Cardiac fibroblast (primary cell): ENCODE results near the gene OR5AC2.

Source experiments
- DNase-seq, 2 donors: peaks; one replicate each; pipeline versions ENCODE4 v3.0.0 to v3.0.0-alpha.2; 2010; ENCODE audit warnings: low read depth in 2 of 2
- H3K4me3 ChIP-seq, 2 donors: replicated peaks in 1 of 2; 1 replicate in 1 of 2; 2 replicates in 1 of 2; pipeline ENCODE4 v1.5.1; 2011; ENCODE audit warnings: low read depth in 2 of 2, low read length in 2 of 2, mild to moderate bottlenecking in 2 of 2, moderate library complexity in 1 of 2
- TF ChIP-seq, protein P1 (sequence below): IDR thresholded peaks from one replicate; pipeline ENCODE4 v1.5.1; 2011; ENCODE audit warnings: low read depth, mild to moderate bottlenecking, low read length, inconsistent platforms

The OR5AC2 gene

GRCh38 chr3:98099848-98100247, 12.9 kb downstream of the OR5AC2 start:
- no peak for DNase-seq
- TF ChIP-seq, protein P1, sequence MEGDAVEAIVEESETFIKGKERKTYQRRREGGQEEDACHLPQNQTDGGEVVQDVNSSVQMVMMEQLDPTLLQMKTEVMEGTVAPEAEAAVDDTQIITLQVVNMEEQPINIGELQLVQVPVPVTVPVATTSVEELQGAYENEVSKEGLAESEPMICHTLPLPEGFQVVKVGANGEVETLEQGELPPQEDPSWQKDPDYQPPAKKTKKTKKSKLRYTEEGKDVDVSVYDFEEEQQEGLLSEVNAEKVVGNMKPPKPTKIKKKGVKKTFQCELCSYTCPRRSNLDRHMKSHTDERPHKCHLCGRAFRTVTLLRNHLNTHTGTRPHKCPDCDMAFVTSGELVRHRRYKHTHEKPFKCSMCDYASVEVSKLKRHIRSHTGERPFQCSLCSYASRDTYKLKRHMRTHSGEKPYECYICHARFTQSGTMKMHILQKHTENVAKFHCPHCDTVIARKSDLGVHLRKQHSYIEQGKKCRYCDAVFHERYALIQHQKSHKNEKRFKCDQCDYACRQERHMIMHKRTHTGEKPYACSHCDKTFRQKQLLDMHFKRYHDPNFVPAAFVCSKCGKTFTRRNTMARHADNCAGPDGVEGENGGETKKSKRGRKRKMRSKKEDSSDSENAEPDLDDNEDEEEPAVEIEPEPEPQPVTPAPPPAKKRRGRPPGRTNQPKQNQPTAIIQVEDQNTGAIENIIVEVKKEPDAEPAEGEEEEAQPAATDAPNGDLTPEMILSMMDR, result no peak
- no peak overlapping the region for H3K4me3 ChIP-seq

DNA sequence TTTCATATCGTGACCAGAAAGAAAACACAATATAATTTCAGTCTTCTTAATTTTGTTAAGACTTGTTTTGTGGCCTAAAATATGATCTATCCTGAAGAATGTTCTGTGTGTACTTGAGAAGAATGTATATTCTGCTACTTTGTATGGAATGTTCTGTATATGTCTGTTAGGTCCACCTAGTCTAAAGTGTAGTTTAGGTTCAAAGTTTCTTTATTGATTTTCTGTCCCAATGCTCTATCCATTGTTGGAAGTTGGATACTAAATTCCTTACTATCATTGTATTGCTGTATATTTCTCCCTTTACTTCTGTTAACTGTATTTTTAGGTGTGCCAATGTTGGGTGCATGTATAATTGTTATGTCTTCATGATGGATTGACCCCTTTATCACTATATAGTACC, 21.2 kb downstream of the OR5AC2 start:
- no peak for DNase-seq
- TF ChIP-seq, protein P1, result no peak

GRCh38 chr3:98109807-98110549, 23.0 kb downstream of the OR5AC2 start:
- DNase-seq, result no peak
- TF ChIP-seq, protein P1, result no peak

More for the DNA sequence above, 21.2 kb downstream of the OR5AC2 start:
- H3K4me3 ChIP-seq, result no peak overlapping the region

DNA sequence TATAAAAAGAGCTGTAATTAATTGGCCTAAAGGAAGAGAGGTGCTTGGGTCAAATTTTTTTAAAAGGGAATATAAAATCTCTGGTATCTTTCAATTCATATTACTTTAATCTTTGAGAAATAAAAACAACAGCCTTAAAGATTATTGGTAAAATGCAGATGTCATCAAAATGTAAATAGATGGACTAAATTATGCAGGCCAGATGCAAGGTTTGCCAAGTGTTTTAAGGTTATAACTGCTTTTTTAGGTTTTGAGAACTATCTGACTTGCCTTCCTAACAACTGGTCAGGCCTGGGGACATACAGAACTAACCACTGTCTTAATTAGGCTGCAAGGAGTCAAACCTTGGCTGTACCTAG, 23.6 kb downstream of the OR5AC2 start:
- TF ChIP-seq, protein P1, result no peak
- no peak for DNase-seq
- H3K4me3 ChIP-seq, result no peak overlapping the region

More at GRCh38 chr3:98109807-98110549, 23.0 kb downstream of the OR5AC2 start:
- no peak overlapping the region for H3K4me3 ChIP-seq

DNA sequence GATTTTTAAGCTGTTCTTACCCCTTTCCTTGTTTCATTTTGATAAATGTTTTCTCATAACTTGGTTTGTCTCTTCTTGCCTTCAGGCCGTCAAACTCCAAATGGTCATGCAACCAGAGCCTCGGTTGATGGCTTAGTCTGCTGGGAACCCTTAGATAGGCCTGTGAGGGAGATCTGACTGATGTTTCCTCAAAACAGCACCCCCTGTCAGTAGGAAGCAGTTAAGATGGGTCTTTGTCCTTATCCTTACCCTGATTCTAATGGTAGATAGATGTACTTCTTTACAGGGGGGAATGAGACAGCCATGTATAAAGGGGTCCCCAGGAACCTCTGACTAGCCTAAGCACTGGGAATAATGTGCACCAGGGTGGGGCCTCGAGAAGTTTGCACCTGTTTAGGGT, 27.3 kb downstream of the OR5AC2 start:
- TF ChIP-seq, protein P1, result no peak
- no peak overlapping the region for H3K4me3 ChIP-seq
- DNase-seq, result no peak

DNA sequence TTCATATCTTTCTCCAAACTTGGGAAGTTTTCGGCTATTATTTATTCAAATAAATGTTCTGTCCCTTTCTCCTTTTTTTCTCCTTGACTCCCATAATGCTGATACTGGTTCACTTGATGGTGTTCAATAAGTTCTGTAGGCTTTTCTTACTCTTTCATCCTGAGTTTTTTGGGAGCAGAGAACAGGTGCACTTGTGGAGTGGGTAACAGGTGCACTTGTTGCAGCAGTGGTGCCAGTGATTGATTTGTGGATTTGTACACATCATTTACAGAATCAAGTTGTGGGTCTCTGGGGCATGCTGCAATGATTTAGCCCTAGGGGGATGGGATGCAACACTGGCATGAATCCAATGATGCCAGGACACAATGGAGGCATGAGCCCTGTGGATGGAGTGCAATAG, 28.7 kb downstream of the OR5AC2 start:
- H3K4me3 ChIP-seq, result no peak overlapping the region
- no peak for DNase-seq
- TF ChIP-seq, protein P1, result no peak

- H3K4me3 ChIP-seq, result no peak within 1 kb of the TSS
- TF ChIP-seq, protein P1, result no peak
- DNase-seq, result no peak
Measured at GRCh38 chr3:98130421-98130820, 43.4 kb downstream of the OR5AC2 start, which contains the start of gene OR5H1. Gene OR5H1 (plus strand): TSS chr3:98130721. CDS start chr3:98132698, 1,977 bp downstream.
